Non-pigmented ciliary epithelial cell (primary cell): Measurements from ENCODE around the gene DHX8.
"Not testable (repeated sequence)": the region's sequence is repeated elsewhere in the genome, so short reads cannot be mapped to it uniquely, and the experiment has no call there.

ENCODE experiments used
- DNase-seq: peaks from one replicate; pipeline ENCODE4 v3.0.0-alpha.2; 2010; ENCODE audit warnings: low read depth

DHX8 gene

DNA sequence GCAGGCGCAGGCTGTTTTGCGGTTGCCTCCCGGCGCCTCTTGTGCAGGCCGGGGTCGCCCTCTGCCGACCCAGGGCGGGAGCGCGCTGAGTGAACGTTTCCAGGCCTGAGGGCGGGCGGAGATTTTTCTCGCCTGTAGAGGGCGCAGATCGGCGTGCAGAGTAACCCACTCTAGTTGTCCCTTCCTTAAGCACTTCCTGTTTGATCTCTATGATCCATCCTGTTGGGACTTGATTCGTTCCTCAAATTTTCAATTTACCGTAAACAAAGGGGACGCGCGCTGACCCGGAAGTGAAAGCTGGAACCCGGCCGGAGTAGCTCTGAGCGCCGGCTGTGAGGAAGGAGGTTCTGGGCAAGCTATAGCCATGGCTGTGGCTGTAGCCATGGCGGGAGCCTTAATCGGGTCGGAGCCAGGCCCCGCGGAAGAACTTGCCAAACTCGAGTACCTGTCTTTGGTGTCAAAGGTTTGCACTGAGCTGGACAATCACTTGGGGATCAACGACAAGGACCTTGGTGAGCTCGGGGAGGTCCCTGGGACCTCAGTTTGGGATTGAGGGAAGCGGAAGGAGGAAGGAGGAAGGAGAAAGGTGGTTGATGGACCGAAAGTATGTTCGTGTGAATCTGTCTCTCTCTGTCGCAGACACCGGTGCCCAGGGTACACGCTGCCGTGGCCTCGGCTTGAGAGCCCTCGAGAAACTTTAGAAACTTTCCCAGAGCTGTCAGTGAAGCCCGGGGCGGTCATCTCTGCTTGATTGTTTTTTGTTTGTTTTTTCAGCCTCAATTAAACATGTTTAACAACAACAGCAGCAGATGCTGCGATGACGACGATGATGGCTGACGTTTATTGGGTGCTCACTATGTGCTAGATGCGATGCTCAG, at the start of gene DHX8:
Gene DHX8, plus strand, starts transcription at position 302 of the 878 bp plus-strand sequence. Its CDS starts 63 bp downstream, at position 365.
- peak; percentile 97 for DNase-seq

DNA sequence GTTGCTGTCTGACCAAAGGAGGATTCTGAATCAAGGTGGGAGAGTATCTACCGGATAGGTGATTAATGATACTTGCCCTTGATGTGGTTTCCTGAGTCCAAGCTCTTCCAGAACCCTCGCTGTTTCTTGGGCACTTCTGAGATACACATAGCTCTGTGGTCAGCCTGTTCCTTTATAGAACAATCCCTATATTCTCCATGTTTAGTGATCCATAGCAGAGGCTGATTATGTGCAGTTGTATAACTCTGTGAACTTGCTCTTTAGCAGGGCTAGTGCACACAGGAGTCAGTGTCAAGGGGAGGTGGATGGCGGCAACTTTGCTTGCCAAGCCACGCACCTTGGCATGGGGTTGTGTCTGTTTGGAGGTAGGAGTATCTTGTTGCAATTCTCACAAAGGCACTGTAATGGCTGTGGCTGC, 48.9 kb upstream of the DHX8 start:
- DNase-seq, result no peak

DNA sequence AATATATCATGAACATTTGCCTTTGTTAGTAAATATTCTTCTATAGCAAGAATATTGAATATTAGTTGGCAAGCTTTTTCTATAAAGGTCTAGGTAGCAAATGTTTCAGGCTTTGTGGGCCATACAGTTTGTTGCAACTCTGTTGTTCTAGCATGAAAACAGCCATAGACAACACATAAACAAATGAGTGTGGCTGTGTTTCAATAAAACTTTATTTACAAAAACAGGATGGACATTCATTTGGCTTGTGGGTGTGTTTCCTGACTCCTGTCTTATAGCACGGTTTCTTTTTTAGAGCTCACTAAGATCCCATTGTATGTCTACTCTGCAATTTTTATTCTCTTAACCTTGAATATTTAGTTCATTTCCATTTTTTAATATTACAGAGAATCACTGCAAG, 46.0 kb upstream of the DHX8 start:
- no peak for DNase-seq

DNA sequence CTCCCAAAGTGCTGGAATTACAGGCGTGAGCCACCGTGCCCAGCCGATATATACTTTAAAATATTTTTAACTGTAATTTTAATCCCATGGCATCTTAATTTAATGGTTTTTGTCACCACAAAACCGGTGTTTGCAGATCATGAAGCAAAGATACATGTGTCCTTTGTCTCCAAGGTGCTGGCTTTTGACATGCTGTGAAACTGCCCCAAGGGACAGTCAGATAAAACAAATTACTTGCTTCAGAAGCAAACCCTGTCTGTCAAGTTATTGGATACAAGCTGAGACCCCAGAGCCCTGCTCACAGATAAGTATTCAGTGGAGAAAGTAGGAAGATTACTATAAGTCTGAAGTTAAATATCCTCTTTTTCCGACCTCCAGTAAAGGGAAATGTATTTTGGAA, 45.1 kb upstream of the DHX8 start:
- no peak for DNase-seq

DNA sequence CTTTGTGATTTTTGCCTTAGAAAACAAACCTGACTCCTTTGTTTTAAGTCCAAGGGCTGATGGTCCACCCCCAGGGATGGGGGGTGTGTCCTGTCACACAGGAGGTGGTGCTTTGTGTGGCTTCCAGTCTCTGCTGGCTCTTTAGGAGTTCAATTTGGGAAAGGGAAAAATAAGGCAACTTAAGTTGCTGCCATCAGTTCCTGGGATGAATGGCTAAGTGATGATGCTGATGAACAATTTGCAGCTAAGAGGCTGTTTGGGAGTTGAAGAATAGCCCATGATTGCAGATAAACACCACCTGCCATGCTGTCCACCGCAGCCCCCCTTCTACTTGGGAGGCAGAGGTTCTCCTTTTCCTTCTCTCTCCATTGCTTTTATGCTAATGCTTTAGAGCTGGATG, 44.7 kb upstream of the DHX8 start:
- no peak for DNase-seq

DNA sequence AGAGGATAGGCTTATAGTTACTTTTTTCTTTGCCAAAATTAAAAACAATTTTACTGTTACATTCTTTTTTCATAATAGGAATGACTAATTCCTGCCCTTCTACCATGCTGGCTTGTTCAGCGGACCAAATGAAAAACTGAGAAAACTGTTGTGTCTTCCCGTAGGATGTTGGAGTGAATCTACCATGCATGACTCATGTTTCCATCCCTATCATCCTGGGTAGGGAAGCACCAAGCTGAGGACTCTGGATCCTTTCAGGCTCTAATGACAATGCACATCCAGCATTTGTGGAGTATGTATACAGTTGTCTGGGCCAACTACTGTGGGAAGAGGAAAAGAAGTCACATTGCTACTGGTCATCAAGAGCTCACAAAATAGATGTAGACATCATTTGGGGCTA, 41.1 kb upstream of the DHX8 start:
- no peak for DNase-seq

DNA sequence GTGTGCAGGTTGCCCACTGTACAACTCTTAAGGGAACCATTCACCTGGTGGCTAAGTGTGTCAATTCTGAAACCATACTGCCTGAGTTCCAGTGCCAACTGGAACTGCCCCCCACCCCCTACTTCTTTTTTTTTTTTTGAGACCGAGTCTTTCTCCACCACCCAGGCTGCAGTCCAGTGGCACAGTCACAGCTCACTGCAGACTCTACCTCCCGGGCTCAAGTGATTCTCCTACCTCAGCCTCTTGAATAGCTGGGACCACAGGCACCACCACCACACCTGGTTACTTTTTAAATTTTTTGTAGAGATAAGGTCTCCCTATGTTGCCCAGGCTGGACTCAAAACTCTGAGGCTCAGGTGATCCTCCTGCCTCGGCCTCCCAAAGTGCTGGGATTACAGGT, 40.4 kb upstream of the DHX8 start:
- DNase-seq, result no peak

DNA sequence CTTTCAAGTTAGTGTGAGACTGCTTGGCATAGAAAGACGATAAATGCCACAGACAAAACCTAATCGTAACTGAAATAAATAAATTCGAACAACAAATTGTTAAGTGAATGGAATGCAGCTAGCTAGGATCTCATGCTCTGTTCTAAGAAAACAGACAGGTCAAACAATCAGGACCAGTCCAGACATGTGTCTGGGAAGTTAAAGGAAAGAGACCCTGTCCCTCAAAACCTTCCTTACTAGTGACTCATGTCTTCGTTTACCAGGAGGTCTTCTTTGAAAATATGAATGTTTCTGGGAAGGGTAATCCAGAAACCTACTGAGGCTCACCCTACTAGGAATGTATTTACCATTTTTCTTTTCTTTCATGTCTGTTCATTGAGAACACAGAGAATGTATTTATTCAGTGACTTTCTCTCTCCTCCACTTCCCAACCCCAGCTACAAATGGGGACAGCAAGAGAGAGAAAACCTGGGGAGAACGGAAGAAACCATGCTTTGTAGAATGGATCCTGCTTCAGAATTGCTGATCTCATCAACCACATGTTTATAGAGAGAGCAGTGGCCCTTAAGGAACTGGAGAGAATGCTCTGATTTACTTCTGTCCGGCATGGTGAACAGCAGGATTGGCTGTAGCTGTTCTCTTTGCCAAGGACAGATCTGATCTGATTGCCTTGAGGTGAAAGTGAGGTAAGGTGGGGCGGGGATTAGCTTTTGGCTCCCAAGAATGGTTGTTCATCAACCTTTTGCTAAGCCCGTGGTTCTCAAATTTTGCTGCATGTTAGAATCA, 39.4 kb upstream of the DHX8 start:
- peak; percentile 59 for DNase-seq

DNA sequence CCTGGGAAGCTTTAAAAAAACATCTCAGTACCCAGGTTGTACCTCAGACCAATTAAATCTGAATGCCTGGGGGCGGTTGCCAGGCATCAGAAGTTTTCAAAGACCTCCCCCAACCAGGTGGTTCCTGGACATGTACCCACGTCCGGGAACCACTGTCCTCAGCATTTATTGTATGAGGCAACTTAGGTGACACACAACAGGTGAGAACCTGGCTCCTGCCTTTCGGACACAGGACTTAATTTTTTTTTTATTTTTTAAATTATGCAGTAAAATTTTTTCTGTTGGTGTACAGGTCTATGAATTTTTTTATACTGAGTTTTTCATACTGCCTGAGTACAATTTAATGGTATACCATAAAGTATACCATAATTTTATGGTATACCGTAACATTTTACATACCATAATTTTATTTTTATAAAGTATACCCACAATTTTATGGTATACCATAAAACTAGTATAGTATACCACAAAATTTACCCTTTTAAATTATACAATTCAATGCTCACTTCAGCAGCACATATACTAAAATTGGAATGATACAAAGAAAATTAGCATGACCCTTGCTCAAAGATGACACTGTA, 38.7 kb upstream of the DHX8 start:
- DNase-seq, result no peak

DNA sequence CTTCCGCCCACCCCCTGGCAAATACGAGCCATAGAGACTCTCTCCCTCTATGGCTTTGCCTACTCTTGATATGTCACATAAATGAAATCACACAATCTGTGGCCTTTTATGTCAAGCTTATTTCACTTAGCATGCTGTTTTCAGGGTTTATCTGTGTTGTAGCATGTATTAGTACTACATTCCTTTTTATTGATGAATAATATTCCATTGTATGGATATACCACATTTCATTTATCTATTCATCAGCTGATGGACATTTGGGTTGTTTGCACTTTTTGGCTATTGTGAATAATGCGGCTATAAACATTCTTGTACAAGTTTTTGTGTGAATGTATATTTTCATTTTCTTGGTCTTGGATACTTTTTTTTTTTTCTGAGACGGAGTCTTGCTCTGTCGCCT, 37.0 kb upstream of the DHX8 start:
- no peak for DNase-seq

DNA sequence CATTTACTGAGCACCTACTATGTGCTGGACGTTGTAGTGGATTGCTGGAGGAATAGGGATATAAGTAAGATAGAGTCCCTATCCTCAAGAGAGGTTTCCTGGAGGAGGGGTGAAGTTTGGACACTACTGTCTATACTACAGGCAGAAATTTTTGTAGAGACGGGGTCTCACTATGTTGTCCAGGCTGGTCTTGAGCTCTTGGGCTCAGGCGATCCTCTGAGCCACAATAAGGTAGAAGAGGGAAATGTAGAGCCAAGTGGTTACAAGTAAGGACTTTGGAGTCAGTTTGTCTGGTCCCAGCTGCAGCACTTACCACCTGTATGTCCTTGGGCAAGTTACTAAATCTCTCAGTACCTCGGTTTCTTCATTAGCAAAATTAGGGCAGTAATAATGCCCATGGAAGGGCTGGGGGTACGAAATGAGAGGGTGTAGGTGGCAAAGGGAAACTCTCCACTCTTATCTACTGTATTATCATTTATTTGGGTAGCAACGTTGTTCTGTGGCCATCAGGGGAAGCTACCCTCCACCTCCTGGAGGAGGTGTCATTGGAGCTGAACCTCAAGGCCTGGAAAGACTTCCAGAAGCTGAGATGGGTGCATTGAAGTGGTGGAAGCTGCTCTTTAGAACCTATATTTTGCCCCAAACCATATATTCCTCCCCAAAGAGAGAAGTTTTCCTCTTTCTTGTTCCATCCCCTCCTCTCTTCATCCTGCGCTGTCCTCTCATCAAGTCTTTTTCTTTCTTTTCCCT, 34.9 kb upstream of the DHX8 start:
- no peak for DNase-seq

DNA sequence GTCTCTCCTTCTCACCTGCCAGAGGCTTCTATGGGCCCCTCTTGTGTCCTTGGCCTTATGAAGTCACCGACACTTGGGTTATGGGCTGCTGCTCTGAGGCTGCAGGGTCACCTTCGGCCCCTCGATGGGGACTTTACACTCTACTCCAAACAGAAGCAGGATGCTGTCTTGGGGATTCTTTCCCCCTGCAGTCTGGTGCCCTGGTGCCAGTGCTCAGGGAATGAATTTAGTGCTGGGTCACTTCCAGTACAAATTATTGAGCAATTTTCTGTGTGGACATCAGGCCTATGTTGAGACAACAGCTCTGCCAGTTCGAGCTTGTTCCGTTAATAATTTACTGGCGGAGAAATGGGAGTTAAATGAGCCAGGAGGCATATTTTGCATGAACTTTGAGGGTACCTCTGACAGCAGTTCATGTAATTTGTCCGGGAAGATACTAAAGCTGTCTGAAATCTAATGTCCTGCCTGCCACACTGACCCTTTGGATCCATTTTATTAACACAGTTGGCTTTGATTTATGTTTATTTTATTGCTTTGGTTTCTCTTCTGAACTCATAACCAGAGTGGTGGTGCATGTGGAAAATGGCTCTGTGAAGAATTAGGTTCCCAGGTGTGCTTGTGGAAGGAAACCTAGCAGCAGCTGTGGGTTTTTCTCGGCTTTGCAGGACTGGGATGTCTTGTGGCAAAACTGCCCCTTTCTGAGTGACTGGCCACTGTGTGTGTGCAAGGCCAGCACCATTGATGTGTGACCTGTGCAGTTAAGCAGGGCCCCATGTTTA, 34.1 kb upstream of the DHX8 start:
- DNase-seq, result no peak

DNA sequence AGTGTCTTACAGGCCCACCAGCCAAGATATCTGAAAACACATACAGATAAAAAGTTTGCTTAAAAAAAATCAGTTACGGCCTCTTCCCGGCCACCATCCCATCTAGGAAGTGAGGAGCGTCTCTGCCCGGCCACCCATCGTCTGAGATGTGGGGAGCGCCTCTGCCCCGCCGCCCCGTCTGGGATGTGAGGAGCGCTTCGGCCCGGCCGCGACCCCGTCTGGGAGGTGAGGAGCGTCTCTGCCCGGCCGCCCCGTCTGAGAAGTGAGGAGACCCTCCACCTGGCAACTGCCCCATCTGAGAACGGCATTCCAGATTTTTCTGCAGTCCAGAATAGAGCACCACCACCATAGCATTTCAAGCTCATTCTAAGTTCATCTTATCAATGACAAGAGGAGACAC, 33.0 kb upstream of the DHX8 start:
- DNase-seq, result not testable (repeated sequence)

DNA sequence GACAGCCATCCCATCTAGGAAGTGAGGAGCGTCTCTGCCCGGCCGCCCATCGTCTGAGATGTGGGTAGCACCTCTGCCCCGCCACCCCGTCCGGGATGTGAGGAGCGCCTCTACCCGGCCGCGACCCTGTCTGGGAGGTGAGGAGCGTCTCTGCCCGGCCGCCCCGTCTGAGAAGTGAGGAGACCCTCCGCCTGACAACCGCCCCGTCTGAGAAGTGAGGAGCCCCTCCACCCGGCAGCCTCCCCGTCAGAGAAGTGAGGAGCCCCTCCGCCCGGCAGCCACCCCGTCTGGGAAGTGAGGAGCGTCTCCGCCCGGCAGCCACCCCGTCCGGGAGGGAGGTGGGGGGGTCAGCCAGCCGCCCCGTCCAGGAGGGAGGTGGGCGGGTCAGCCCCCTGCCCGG, 32.0 kb upstream of the DHX8 start:
- not testable (repeated sequence) for DNase-seq

DNA sequence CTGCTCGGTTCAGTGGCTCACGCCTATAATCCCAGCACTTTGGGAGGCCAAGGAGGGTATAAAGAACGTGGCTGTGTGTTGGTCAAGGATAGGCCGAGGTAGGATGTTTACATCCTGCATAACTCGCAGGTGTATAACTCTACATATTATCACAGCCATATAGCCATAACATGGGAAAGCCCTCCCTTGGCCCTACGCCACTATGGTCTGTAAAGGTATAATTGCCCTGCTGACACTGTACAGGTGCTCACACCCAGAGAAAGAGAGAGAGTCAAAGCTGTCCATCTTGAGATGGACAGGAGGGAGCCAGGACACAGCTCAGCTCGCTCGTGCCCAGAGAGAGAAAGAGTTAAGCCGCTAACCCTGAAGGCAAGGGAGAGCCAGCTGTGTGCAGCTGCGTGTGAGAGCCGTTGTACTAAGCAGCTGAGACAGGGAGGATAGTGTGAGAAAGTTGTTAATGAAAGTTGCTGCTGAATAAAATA, 30.4 kb upstream of the DHX8 start:
- no peak for DNase-seq

DNA sequence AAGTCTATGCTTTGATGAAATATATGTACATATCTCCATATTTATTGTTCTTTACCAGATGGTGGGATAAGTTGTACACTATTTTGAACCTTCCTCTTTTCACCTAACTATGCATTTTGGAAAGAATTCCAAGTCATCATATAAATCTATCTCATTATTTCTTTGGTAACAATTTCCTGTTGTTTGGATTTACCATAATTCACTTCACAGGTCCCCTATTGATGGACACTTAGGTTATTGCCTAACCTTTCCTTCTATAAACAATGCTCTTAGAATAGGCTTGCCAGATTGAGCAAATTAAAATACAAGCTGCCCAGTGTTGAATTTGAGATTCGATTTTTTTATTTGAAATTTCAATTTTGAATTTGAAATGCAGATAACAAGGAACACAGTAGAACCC, 28.9 kb upstream of the DHX8 start:
- no peak for DNase-seq

DNA sequence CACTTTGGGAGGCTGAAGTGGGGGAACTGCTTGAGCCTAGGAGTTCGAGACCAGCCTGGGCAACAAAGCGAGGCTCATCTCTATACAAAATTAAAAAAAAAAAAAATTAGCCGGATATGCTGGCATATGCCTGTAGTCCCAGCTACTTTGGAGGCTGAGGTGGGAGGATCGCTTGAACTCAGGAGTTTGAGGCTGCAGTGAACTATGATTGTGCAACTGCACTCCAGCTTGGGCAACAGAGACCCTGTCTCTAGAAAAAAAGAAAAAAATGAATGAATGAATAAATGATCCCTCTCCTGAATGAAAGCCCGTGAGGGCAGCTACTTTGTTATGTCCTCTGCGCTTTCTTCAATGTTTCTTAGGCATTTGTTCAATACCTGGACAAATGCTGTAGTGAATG, 27.7 kb upstream of the DHX8 start:
- DNase-seq, result no peak

DNA sequence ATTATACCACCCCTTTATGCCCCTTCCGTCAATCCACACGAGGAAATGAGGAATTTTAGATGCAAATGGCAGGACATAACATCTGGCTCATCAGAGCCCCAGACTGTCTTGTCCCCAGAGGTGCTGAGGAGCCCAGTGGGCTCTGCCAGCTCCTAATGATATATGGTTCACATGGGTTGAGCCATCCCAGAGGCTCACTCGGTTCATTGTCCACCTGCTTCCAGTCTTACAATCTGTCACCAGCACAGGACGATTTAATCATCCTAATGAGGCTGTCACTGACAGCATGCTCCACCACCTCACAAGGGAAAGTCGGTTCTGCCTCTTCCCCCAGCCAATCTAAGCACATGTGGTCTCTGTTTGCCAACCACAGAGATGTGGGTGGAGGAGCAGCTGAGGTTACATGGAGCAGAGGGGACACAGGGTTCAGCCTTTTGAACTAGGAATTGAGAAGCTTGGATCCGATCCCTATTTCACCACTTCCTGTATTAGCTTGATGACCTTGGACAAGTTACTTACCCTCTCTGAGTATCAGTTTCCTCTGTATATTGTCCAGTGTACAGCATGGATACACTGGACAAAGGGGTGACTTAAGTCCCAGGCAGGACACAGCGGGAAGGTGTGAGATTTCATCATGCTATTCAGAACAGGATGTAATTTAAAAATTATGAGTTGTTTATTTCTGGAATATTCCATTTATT, 27.0 kb upstream of the DHX8 start:
- DNase-seq, result no peak

DNA sequence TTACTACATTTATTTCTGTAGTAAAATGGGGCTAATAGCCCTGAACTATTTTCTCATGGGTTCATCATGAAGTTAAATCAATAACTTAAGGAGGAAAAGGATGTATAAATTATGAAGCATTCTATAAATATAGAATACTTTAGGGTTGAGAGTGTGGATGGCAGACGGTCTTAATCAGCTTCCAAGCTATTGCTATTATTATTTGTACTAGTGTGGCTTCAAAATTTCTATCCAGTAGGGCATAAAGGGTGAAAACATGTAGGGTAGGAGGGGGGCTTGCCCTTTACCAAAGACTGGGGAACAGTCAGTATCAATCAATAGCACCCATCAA, 26.4 kb upstream of the DHX8 start:
- no peak for DNase-seq

DNA sequence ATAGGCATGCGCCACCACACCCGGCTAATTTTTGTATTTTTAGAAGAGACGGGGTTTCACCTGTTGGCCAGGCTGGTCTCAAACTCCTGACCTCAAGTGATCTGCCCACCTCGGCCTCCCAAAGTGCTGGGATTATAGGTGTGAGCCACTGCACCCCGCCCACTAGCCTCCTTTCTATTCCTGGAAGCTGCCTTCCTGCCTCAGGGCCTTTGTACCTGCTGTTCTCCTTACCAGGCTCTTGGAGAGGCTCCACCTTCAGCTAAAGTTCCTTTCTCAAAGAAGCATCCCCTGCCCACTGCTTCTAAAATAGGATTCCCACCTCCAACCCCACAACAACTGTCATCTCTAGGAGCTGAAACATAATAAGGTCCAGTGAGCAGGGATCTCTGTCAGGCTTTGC, 23.9 kb upstream of the DHX8 start:
- not testable (repeated sequence) for DNase-seq

DNA sequence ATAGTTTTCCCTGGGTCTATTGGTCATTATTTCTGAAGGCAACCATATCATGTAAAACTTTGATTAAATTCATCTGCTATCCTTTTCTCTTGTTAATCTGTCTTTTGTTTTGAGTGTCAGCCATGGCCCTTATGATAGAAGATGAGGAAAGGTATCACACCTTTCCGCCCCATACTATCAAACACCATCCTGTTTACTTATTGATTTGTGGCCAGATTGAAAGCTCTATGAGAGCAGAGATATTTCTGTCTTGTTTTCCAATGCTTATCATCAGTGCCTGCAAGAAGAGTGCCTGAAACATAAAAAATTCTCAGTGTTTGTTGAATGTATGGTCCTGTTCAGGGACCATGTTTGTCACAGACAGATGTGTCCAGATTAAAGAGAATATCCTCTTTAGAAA, 22.6 kb upstream of the DHX8 start:
- no peak for DNase-seq
